Eye (tissue), 1 donor: ENCODE results near the gene BBS9.

Source experiments
- DNase-seq: peaks from one replicate; pipeline ENCODE4 v3.0.0-alpha.2; 2015

The BBS9 gene

GRCh38 chr7:33128631-33128989 lies 754 bp upstream of the BBS9 start:
- no peak for DNase-seq

- DNase-seq, result no peak
Observed at GRCh38 chr7:33129806-33130153, 416 bp downstream of the BBS9 start.

GRCh38 chr7:33130184-33130583 lies 820 bp downstream of the BBS9 start:
- no peak for DNase-seq

GRCh38 chr7:33137103-33137502 lies 7.7 kb downstream of the BBS9 start:
- no peak for DNase-seq

- no peak for DNase-seq
Observed at GRCh38 chr7:33142585-33142984, 13.2 kb downstream of the BBS9 start.

- no peak for DNase-seq
Observed at GRCh38 chr7:33143996-33144718, 14.8 kb downstream of the BBS9 start.

GRCh38 chr7:33145156-33145555 lies 15.8 kb downstream of the BBS9 start:
- DNase-seq, result no peak

- no peak for DNase-seq
Observed at GRCh38 chr7:33152087-33152486, 22.7 kb downstream of the BBS9 start.

GRCh38 chr7:33155811-33156210 lies 26.4 kb downstream of the BBS9 start:
- no peak for DNase-seq

GRCh38 chr7:33156441-33156840 lies 27.1 kb downstream of the BBS9 start:
- no peak for DNase-seq

GRCh38 chr7:33157311-33157710 lies 27.9 kb downstream of the BBS9 start:
- DNase-seq, result peak; percentile 10

- DNase-seq, result peak; percentile 14
Observed at GRCh38 chr7:33157781-33158180, 28.4 kb downstream of the BBS9 start.

- DNase-seq, result no peak
Observed at GRCh38 chr7:33177876-33178275, 48.5 kb downstream of the BBS9 start.

- no peak for DNase-seq
Observed at GRCh38 chr7:33179519-33179918, 50.2 kb downstream of the BBS9 start.

- DNase-seq, result no peak
Observed at GRCh38 chr7:33183504-33183903, 54.1 kb downstream of the BBS9 start.

GRCh38 chr7:33184828-33185227 lies 55.5 kb downstream of the BBS9 start:
- DNase-seq, result no peak

- DNase-seq, result peak; percentile 80
Observed at GRCh38 chr7:33185786-33186185, 56.4 kb downstream of the BBS9 start.

GRCh38 chr7:33186192-33186591 lies 56.8 kb downstream of the BBS9 start:
- DNase-seq, result no peak

GRCh38 chr7:33190688-33191304 lies 61.4 kb downstream of the BBS9 start:
- DNase-seq, result no peak

- DNase-seq, result no peak
Observed at GRCh38 chr7:33191340-33191739, 62.0 kb downstream of the BBS9 start.

- DNase-seq, result no peak
Observed at GRCh38 chr7:33192695-33193291, 63.4 kb downstream of the BBS9 start.

- no peak for DNase-seq
Observed at GRCh38 chr7:33193308-33193864, 64.0 kb downstream of the BBS9 start.

GRCh38 chr7:33195264-33195663 lies 65.9 kb downstream of the BBS9 start:
- DNase-seq, result no peak

- DNase-seq, result peak; percentile 64
Observed at GRCh38 chr7:33196221-33196620, 66.9 kb downstream of the BBS9 start.
